Omental fat pad (tissue), 4 donors: Measurements from ENCODE around the gene SMOC2. TPM values are rescaled to one million over a fixed set of nuclear protein-coding genes. Genes with fewer than 3 reads are reported as not detected.

Source experiments
- ATAC-seq: fragments of 150-250 bp; one replicate; pipeline ENCODE4 v1.9.1; 2016; ENCODE audit warnings: mild to moderate bottlenecking, moderate library complexity; ENCODE audit not compliant: low FRiP score
- DNase-seq: peaks from one replicate; pipeline ENCODE4 v3.0.0-alpha.2; 2019; ENCODE audit warnings: low spot score
- CTCF ChIP-seq, 3 donors: fragments of 450-650 bp; IDR thresholded peaks; one replicate each; pipeline ENCODE4 v1.5.1; 2016 to 2017; ENCODE audit warnings: antibody characterized with exemption in 3 of 3, mild to moderate bottlenecking in 3 of 3, moderate library complexity in 2 of 3
- total RNA-seq, 4 donors: library from RNA; depleted of rRNA; stranded (reverse); fragments of >200 nt; gene quantifications; one replicate each; pipeline ENCODE4 v1.1.0, GENCODE V29; 2016

The SMOC2 gene
- total RNA-seq, 4 donors from 2014 or later: 53.1 to 164 (median 102) TPM

GRCh38 chr6:168433898-168434297 lies 7.1 kb upstream of the SMOC2 start:
- DNase-seq (no peak), ATAC-seq (no peak)
- TF ChIP-seq CTCF (IDR thresholded peaks at IDR 0.05): no peak

GRCh38 chr6:168434505-168434904 lies 6.5 kb upstream of the SMOC2 start:
- ATAC-seq (no peak), DNase-seq (no peak)
- TF ChIP-seq CTCF (IDR thresholded peaks at IDR 0.05): no peak

- no peak for ATAC-seq
- no peak for TF ChIP-seq CTCF (IDR thresholded peaks at IDR 0.05)
These were observed 3.2 kb upstream of the SMOC2 start for GRCh38 chr6:168437751-168438150.

GRCh38 chr6:168438783-168439520 lies 2.0 kb upstream of the SMOC2 start:
- no peak for TF ChIP-seq CTCF (IDR thresholded peaks at IDR 0.05)
- no peak for ATAC-seq
- DNase-seq: no peak

More at GRCh38 chr6:168437751-168438150, 3.2 kb upstream of the SMOC2 start:
- no peak for DNase-seq

- DNase-seq: no peak
- TF ChIP-seq CTCF (IDR thresholded peaks at IDR 0.05): no peak
- no peak for ATAC-seq
These were observed 1.1 kb upstream of the SMOC2 start for GRCh38 chr6:168439794-168440450.

GRCh38 chr6:168441434-168442391 lies 729 bp downstream of the SMOC2 start:
- no peak for TF ChIP-seq CTCF (IDR thresholded peaks at IDR 0.05)
- peak; percentile 20 for ATAC-seq
- DNase-seq: no peak
